KMS-11 (cell line): ENCODE measurements around the gene TWSG1.

Source experiments
- H2AFZ ChIP-seq: fragments of 200-600 bp; sonication (generic); 2 replicates; pipeline ENCODE4 v1.6.1; 2016; ENCODE audit warnings: antibody characterized with exemption, mixed run types, low read depth
- H3K27ac ChIP-seq: fragments of 200-600 bp; sonication (generic); 2 replicates; pipeline ENCODE4 v1.6.1; 2016; ENCODE audit warnings: mild to moderate bottlenecking, mixed run types
- H3K27me3 ChIP-seq: fragments of 200-600 bp; sonication (generic); 2 replicates; pipeline ENCODE4 v1.6.1; 2017; ENCODE audit warnings: mild to moderate bottlenecking, low read depth, mixed run types, moderate library complexity; ENCODE audit not compliant: insufficient read depth
- H3K36me3 ChIP-seq: fragments of 200-600 bp; sonication (generic); 2 replicates; pipeline ENCODE4 v1.6.1; 2017; ENCODE audit warnings: mild to moderate bottlenecking, mixed run types; ENCODE audit not compliant: insufficient read depth
- H3K4me1 ChIP-seq: fragments of 200-600 bp; sonication (generic); 2 replicates; pipeline ENCODE4 v1.6.1; 2016; ENCODE audit warnings: mild to moderate bottlenecking, low read depth, mixed run types; ENCODE audit not compliant: poor library complexity, severe bottlenecking
- H3K4me2 ChIP-seq: fragments of 200-600 bp; sonication (generic); 2 replicates; pipeline ENCODE4 v1.7.0; 2016; ENCODE audit warnings: mild to moderate bottlenecking, mixed run types
- H3K4me3 ChIP-seq: fragments of 200-600 bp; sonication (generic); IDR thresholded peaks from 2 replicates; pipeline ENCODE4 v1.6.1; 2017; ENCODE audit warnings: low read depth, low read length, mixed read lengths; ENCODE audit not compliant: insufficient read depth
- H3K79me2 ChIP-seq: fragments of 200-600 bp; sonication (generic); 2 replicates; pipeline ENCODE4 v1.6.1; 2016; ENCODE audit warnings: low read depth, mixed run types; ENCODE audit not compliant: insufficient read depth
- H3K9ac ChIP-seq: fragments of 200-600 bp; sonication (generic); 2 replicates; pipeline ENCODE4 v1.6.1; 2016; ENCODE audit warnings: mild to moderate bottlenecking, mixed run types
- H4K20me1 ChIP-seq: fragments of 200-600 bp; sonication (generic); 2 replicates; pipeline ENCODE4 v1.6.1; 2016; ENCODE audit warnings: mild to moderate bottlenecking, mixed run types; ENCODE audit not compliant: insufficient read depth
- CTCF ChIP-seq: fragments of 200-600 bp; sonication (generic); conservative IDR thresholded peaks from 2 replicates; pipeline ENCODE4 v1.6.1; 2017; ENCODE audit warnings: low read depth, mild to moderate bottlenecking, antibody characterized with exemption, low read length, moderate library complexity, mixed read lengths

The TWSG1 gene

GRCh38 chr18:9321736-9322135, 12.8 kb upstream of the TWSG1 start:
- H3K9ac ChIP-seq = no peak overlapping the region
- no peak for TF ChIP-seq CTCF

GRCh38 chr18:9322744-9323143, 11.8 kb upstream of the TWSG1 start:
- no peak overlapping the region for H3K27ac ChIP-seq
- no peaks in the 10 kb centered on the region for H3K4me1 ChIP-seq
- H3K9ac ChIP-seq = no peak overlapping the region
- H3K27me3 ChIP-seq = no peaks in the 10 kb centered on the region
- H4K20me1 ChIP-seq = no peaks in the 10 kb centered on the region
- TF ChIP-seq CTCF = no peak
- no peak overlapping the region for H3K4me2 ChIP-seq
- no peaks in the 10 kb centered on the region for H3K79me2 ChIP-seq
- H3K4me3 ChIP-seq = no peak overlapping the region
- H2AFZ ChIP-seq = no peak overlapping the region
- H3K36me3 ChIP-seq = no peaks in the 10 kb centered on the region

More at GRCh38 chr18:9321736-9322135, 12.8 kb upstream of the TWSG1 start:
- H4K20me1 ChIP-seq = no peaks in the 10 kb centered on the region
- H3K27me3 ChIP-seq = no peaks in the 10 kb centered on the region
- H3K79me2 ChIP-seq = no peaks in the 10 kb centered on the region
- no peak overlapping the region for H3K4me3 ChIP-seq
- no peak overlapping the region for H2AFZ ChIP-seq
- no peaks in the 10 kb centered on the region for H3K4me1 ChIP-seq
- no peak overlapping the region for H3K27ac ChIP-seq
- H3K4me2 ChIP-seq = no peak overlapping the region
- H3K36me3 ChIP-seq = no peaks in the 10 kb centered on the region

- no peaks in the 10 kb centered on the region for H3K4me1 ChIP-seq
- no peak overlapping the region for H3K27ac ChIP-seq
- H3K36me3 ChIP-seq = no peaks in the 10 kb centered on the region
- no peak overlapping the region for H3K4me3 ChIP-seq
- H3K79me2 ChIP-seq = no peaks in the 10 kb centered on the region
- no peak overlapping the region for H3K9ac ChIP-seq
- H3K4me2 ChIP-seq = no peak overlapping the region
- H3K27me3 ChIP-seq = no peaks in the 10 kb centered on the region
- H4K20me1 ChIP-seq = no peaks in the 10 kb centered on the region
- no peak for TF ChIP-seq CTCF
- H2AFZ ChIP-seq = no peak overlapping the region
Observed at GRCh38 chr18:9323750-9324445, 10.7 kb upstream of the TWSG1 start.

- H3K36me3 ChIP-seq = no peaks in the 10 kb centered on the region
- H3K4me2 ChIP-seq = no peak overlapping the region
- H4K20me1 ChIP-seq = no peaks in the 10 kb centered on the region
- no peak for TF ChIP-seq CTCF
- H3K79me2 ChIP-seq = no peaks in the 10 kb centered on the region
- H3K27me3 ChIP-seq = no peaks in the 10 kb centered on the region
- no peak overlapping the region for H3K4me3 ChIP-seq
- H2AFZ ChIP-seq = no peak overlapping the region
- no peak overlapping the region for H3K9ac ChIP-seq
- no peak overlapping the region for H3K27ac ChIP-seq
- no peaks in the 10 kb centered on the region for H3K4me1 ChIP-seq
Observed at GRCh38 chr18:9325716-9326115, 8.9 kb upstream of the TWSG1 start.
